NCI-H146 treated with DMSO at 0.1 percent for 48 hours (cell line): ENCODE measurements around the gene VAMP4.
"Not testable (repeated sequence)": the region's sequence is repeated elsewhere in the genome, so short reads cannot be mapped to it uniquely, and the experiment has no call there.

Experiments used
- DNase-seq: peaks from one replicate; lab custom pipeline; 2025; ENCODE audit not compliant: unreplicated experiment; lab: John Stamatoyannopoulos, UW

The VAMP4 gene

GRCh38 chr1:171702598-171702997, 39.3 kb downstream of the VAMP4 start:
- no peak for DNase-seq

DNA sequence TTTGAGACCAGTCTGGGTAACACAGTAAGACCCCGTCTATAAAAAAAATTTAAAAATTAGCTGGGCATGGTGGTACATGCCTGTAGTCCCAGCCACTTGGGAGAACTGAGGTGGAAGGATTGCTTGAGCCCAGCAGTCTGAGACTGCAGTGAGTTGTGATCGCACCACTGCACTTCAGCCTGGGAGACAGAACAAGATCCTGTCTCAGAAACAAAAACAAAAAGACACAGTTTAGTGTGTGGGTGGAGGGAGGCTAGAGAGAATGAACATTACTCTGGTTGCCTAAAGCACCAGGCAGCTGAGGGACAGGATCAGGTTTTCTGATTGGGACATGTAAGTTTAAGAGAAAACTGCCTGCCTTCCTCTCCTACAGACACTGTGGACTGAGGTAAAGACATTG, 42.3 kb downstream of the VAMP4 start:
- no peak for DNase-seq

GRCh38 chr1:171695772-171696171, 46.1 kb downstream of the VAMP4 start:
- DNase-seq = not testable (repeated sequence)

- not testable (repeated sequence) for DNase-seq
Observed at GRCh38 chr1:171693541-171693940, 48.3 kb downstream of the VAMP4 start.

GRCh38 chr1:171683870-171684269, 58.0 kb downstream of the VAMP4 start:
- DNase-seq = no peak

DNA sequence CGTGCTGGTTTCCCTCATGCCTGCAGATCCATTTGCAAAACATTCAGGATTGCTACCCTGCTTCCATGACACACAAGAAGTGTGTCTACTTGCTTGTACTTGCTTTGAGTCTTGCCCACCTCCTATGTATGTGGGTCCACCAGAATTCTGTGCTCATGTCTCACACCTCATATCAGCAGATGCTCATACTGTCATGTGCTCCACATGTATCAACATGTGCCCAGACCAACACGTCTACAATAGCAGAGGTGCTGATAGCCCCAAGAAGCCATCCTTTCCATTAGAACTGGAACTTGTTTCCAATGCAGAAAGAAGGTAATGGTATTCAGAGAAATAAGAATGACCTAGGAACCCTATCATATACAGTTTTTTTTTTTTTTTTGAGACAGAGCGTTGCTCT, 61.5 kb downstream of the VAMP4 start:
- no peak for DNase-seq

DNA sequence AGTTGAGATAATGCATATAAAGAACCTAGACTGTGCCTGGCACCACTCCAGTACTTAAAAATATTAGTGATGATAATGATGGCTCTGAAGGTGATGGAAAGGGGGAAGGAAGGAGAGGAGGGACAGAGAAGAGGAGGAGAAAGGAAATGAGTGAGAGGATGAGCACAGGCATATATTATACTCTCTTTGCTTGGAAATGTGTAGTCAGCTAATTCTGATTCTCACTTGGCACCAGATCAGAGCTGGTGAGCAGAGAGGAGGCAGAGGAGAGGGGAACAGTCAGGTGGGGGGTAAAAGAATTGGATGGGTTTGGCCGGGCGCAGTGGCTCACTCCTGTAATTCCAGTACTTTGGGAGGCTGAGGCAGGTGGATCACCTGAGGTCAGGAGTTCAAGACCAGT, 65.0 kb downstream of the VAMP4 start:
- no peak for DNase-seq

DNA sequence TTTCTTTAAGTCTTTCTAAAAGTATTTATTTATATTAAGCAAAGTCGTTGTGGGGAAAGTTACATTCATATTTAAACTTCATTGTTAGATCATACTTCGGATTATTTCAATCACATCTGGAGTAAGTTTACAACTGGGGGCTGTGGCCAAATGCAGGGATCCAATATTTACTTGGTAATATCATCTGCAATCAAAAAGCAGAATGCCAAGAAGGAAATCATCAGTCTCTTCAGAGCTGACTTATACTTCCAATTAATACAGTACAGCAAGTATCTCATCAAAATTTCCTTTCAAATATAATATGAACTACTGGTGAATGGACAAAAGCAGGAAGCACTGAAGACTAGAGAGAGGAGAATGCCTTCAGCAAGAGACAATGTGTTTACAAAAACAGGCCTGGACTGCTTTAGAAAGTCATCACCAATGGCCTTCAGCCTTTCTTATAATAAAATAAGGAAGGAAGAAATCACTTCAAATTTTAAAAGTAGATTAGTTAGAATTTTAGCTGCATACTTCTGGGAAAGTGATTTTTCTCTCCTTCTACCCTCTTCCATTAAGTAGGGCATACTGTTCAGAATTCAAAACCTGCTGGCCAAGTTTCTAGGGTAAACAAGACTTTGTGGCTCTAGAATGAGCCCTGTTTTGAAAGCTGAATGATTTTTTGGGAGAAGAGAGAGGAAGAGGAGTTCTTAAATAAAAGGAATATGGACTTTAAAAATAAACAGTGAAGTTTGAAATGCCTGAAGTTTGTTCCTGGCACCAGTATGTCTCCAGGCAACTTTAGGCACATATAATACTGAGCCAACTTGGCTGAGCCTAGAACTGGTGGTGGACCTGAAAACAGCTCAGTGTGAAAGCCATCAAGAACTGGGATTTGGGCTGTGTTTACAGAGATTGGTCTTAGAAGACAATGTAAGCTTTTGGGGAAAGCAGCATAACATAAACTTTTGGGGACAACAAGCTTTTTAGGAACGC, 67.1 kb downstream of the VAMP4 start:
- no peak for DNase-seq

DNA sequence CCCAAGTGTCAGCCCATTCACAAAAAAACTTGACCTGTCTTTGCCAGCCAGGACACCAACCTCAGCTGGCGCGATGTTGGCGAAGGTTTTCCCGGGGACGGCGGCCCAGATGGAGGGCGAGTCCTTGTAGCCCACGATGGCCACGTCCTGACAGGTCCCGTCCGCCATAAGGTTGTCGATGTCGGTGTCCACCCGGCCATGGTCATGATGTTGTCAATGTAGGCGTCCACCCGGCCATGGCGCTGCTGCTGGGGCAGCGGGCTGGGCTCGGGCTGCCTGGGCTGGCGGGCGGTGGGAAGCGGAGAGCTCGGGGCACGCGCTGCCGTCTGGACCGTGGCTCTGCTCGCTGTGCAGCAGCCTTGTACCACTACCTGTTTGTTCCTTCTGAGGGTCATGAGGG, 71.1 kb downstream of the VAMP4 start:
- no peak for DNase-seq

GRCh38 chr1:171668372-171668771, 73.5 kb downstream of the VAMP4 start:
- DNase-seq = no peak

DNA sequence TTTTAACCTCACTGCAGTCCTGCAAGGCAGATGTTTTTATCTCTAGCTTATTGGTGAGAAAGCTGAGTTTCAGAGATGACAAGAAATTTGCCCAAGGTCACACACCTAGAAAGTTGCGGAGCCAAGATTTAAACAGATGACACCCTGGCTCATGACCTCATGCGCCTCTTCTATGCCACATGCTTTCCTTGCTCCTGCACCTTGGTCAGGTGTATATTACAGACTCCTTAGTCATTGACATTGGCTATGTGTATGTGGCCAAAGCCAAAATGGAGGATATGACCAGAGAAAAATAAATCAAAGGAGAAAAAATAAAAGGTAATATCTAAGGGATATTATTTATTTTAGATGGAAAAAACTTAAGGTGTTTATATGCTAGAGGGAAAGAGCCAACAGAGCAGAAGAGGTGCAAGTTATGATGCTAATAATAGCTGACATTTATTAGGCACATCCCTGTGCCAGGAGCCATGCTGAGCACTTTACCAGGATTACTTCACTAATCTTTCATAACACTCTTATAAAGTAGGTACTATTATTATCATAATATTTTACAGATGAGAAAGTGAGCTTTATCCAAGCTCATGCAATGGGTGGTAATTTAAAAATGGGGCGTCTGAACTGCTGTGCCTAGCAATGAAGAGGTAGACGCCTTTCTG, 75.6 kb downstream of the VAMP4 start:
- DNase-seq = no peak

GRCh38 chr1:171664976-171665375, 76.9 kb downstream of the VAMP4 start:
- no peak for DNase-seq

GRCh38 chr1:171663854-171664575, 77.8 kb downstream of the VAMP4 start:
- no peak for DNase-seq

DNA sequence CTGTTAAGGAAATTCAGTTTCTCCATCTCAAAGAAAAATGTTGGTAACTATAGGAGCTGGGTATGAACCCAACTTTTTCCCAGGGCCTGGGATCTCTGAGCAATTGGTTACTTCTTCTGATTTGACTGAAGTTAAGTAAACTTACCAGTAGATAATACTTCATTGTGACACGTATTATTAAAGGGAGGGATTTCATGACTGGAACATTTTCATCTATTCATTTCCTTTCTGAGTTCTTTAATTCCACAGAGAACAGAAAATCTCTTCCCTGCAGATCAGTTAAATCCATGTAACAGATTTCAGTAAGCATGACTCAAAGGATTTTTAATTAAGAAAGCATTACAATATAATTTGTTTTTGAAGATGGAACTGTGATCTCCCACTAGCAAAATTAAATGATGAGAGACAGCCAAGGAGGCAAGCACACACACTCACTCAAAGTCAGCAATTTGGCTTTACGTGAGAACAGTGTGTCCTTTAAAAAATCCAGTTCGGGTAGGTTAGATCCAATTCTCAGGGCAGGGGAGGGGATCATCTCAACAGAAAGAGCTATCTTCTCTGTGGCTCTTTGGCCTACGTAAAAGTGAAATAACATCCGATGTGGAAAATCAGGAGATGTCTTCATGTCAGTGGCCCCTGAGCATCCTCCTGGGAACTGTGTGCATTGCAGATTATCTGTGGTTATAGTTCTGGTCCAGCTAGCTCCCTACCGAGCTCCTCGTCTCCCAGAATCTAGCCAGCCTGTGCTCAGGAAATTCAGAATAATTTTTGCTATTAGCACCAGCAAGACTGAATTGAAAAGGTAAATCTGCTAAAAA, 78.6 kb downstream of the VAMP4 start:
- DNase-seq = no peak

DNA sequence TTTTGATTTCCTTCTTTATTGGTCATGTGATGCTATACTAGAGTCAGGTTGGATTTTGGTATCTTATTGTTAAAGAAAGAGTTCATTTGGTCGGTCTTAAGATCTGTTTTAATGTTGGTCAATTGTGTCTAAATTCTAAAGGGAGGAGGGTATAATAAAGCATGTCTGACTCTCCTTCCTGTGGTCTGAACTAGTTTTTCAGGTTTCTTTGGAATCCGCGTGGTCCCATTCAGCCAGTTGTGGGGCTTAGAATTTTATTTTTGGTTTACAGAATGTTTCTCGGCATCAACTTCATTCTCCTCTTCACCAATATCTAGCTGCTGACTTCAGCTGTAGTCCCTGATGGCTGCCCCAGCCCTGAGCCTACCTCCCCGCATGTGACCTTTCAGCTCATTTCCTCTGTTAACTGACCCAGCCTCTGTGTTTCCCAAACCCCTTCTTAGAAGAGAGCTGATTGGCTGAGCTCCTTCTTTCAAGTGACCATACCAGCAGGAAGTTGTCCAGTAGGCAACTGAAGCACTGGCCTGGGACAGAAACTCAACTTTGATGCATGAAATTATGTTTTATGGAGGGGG, 80.7 kb downstream of the VAMP4 start:
- DNase-seq = no peak

DNA sequence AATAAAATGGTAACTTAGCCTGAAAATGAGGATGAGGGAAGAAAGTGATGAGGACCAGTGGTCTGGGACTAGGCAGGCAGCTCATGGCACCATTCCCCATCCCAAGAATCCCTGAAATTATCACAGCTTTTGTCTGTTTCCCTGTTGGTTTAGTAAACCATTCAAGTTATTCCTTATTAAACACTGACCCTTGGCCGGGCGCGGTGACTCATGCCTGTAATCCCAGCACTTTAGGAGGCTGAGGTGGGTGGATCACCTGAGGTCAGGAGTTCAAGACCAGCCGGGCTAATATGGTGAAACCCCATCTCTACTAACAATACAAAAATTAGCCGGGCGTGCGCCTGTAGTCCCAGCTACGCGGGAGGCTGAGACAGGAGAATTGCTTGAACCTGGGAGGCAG, 85.7 kb downstream of the VAMP4 start:
- not testable (repeated sequence) for DNase-seq

GRCh38 chr1:171655746-171656116, 86.1 kb downstream of the VAMP4 start:
- no peak for DNase-seq

DNA sequence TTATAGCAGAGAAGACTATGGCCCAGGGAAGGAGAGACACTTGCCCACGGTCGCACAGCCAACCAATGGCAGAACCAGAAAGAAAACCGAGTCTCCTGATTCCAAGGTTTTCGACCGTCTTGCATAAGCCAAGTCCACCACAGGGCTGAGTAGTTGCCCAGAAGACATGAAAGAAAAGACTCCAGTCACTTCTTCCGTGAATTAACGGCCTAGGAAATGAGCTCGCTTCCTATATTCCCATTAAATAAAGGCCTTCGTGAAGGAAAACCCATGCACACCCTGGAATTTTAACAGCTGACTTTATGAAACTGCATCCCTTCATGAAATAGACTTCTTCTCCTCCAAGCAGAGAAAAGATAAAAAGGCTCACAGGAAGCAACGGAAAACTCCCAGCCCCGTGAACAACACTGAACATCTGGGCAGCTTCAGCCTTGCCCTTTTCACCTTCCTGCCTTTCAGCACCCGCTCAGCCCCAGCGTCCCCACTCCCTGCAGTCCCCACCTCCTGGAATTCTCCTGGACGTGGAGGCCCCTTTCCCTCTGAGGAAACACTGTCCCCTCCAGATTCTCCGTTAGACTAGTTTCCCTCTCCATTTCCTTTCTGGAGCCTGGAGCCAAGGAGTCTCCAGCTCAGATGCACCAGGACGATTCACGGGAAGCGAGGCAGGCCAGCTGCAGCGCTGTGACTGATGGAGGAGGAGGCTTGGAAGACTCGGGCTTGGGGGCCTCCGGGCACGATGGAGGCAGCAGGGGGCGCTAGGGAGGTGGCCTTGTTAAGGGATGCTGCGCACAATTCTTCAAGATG, 86.7 kb downstream of the VAMP4 start:
- peak; percentile 27 for DNase-seq

DNA sequence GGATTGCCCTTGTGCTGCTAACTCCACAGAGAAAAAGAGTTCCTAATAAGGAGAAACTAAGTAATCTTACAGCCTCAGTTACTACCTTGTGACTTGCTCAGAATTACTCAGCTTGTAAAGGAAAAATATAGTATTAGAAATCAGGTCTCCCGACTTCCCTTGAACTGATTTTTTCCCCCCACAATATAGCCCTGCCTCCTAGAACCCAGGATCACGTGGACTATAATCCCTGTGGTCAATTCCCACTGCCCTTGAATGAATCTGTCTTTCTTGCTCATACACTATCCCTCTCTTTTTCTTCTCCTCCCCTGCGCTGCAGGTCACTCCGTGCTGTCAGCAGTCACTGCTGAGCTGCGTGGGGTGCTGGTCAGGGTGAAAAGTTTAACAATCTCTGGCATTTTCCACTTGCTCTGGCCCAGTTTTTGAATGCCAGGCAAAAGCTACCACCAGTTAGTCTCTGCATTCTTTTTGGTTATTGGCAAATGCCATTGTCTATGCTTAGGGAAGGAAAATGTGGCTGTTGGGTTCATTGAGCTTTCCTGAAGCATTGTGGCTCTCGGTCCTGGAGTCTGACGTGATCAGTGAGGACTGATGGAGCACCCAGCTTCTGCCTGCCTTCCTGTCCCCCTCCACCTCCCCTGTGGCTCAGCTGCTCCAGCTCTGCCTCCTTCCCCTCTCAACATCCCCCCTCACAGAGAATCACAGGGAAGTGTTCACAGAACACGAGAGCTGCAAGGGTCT, 87.5 kb downstream of the VAMP4 start:
- DNase-seq = no peak
